ENCODE results near the gene RSU1. TPM values are rescaled to one million over a fixed set of nuclear protein-coding genes. Genes with fewer than 3 reads are reported as not detected.
A peak's percentile ranks its signal among the peaks of the same experiment; 100 is the strongest.

Gene RSU1
- total RNA-seq, 1 donor from 2014 or later, result 33.0 TPM

DNA sequence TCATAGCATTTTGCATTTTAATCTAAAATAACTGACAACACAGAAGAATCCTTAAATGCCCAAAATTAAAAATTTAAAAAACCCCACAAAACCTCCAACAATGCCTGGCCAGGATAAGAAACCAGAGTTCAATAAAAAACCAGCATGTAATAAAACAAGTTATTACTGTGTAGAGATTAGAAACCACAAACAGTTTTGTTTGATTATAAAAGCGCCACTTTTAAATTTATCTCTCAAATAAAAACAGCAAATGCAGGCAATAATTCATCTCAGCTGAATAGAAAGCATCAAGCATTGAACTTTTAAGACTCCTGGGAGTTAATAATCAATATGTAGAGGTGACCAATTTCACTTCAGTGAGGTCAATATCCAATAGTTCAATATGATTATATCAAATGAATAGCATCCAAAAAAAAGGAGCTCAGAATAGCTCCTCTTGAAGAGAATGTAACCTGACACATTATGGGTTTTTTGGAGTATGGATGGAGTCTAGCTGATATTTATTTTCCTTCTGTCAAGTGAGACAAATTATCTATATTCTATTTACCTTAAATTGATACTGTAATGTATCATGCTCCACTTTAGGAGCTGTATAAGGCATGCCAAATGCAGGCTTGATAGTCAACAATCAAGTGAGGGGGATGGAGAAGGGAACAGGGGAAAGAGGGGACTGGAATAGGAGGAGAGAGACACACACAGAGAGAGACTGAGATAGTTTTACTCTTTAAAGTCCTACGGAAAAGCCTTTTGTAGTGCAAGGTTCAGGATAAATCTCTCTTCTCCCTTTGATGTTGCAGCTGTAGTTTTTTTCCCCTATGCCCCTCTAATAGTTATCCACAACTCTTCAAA, 130.9 kb downstream of the RSU1 start:
- FAIRE-seq, result no peak
- no peak for DNase-seq (ENCODE audit: low spot score in 2 of 2)

- DNase-seq (ENCODE audit: low spot score in 2 of 2) (no peak), FAIRE-seq (no peak)
Observed at GRCh38 chr10:16685551-16685950, 131.7 kb downstream of the RSU1 start.

- DNase-seq (ENCODE audit: low spot score in 2 of 2) (no peak), FAIRE-seq (no peak)
Observed at GRCh38 chr10:16681521-16681920, 135.7 kb downstream of the RSU1 start.

DNA sequence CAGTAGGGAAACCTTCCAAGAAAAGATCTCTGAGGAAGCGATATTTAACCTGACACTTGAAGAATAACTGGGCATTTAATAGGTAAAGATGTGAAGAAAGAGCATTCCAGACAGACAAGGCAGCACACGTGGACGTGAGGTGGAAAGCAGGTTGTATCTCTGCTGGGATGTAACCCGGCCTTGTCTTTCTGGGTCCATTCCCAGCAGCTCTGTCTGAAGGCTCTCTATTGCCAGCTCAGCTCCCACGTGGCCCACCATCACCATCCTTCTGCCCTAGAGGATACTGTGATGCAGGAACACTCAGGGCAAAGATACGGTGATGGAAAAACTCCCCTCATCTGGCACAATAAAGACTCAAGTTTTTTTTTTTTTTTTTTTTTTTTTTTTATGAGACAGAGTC, 137.7 kb downstream of the RSU1 start:
- no peak for FAIRE-seq
- no peak for DNase-seq (ENCODE audit: low spot score in 2 of 2)

DNA sequence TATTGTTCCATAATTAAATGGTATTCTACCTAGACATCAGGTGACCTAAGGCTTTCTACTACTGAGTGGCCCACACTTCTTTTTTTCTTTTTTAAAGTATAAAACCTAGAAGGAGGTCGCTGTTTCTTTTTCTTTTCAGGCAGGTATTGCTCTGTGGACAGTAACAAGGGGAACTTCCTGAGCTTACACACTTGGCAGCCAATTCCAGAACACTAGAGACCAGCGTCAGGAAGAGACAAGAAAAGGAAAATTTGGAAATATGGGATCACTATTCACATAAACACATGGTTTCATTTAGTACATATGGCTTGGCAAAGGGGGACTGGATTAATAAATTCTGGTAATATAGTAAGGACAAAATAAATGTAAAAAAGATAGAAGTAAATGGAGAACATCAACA, 141.9 kb downstream of the RSU1 start:
- DNase-seq (ENCODE audit: low spot score in 2 of 2) (no peak), FAIRE-seq (no peak)

GRCh38 chr10:16674147-16674703, 143.0 kb downstream of the RSU1 start:
- FAIRE-seq, result no peak

DNA sequence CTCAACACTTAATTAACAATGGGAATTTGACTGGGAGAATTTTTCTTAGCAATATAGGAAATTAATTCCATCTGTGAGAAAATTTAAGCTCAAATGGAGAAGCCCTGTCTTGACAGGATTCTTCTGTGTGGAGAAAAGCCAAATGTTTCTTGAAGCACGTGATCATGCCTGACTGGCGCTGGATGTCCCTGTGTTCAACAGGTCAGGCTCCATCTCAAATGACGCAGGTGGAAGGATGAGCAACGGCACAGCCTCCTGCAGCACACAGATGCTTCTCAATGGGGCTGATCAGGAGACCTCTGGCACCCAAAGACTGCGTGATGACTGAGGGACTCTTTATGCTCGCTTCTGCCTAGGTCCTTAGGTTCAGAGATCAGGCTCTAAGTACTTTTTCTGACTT, 143.8 kb downstream of the RSU1 start:
- FAIRE-seq, result no peak
- no peak for DNase-seq (ENCODE audit: low spot score in 2 of 2)

More at GRCh38 chr10:16674147-16674703, 143.0 kb downstream of the RSU1 start:
- DNase-seq (ENCODE audit: low spot score in 2 of 2), result no peak

- no peak for DNase-seq (ENCODE audit: low spot score in 2 of 2)
- no peak for FAIRE-seq
Observed at GRCh38 chr10:16663444-16663843, 153.8 kb downstream of the RSU1 start.

- FAIRE-seq (no peak), DNase-seq (ENCODE audit: low spot score in 2 of 2) (no peak)
Observed at GRCh38 chr10:16662923-16663322, 154.3 kb downstream of the RSU1 start.

DNA sequence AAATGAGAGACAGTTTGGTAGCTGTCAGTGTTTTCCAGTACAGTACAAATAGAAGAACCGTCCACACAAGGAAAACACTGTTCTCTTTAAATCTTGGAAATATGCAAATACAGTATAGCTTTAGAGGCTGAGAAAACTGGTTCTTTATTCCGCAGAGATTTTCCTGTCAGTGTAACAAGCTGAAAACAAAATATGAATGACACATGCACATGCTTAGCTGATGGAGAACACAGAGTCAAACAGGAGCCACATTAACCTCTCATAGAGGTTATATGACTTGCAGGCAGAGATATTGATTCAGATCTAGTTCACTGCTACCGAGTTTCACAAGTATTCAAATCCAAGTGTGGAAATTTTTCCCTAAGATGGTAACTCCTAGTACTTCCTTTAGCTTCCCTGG, 160.3 kb downstream of the RSU1 start:
- FAIRE-seq, result no peak
- no peak for DNase-seq (ENCODE audit: low spot score in 2 of 2)

DNA sequence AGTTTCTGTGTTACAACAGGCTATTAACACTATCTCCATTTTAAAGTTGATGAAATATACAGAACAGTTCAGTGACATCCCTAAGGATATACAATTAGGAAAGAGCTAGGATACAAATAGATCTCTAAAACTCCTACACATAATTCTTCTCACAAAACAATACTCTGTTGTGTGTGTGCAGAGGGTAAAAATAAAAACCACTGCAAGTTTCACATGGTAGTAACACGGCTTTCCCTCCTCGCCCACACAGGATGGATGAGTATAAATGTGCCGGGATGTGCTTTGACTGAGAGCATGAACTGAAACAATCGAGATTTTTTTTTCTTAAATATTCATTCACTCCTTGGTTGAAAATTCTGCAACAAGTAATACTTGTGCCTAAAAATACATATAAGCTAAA, 164.0 kb downstream of the RSU1 start:
- DNase-seq (ENCODE audit: low spot score in 2 of 2) (peak in 1 of 2 donors; percentile 3), FAIRE-seq (no peak)

- DNase-seq (ENCODE audit: low spot score in 2 of 2) (no peak), FAIRE-seq (no peak)
Observed at GRCh38 chr10:16652154-16652553, 165.1 kb downstream of the RSU1 start.

GRCh38 chr10:16649757-16650156, 167.5 kb downstream of the RSU1 start:
- FAIRE-seq (no peak), DNase-seq (ENCODE audit: low spot score in 2 of 2) (no peak)

- DNase-seq (ENCODE audit: low spot score in 2 of 2), result no peak
- FAIRE-seq, result no peak
Observed at GRCh38 chr10:16648366-16648765, 168.9 kb downstream of the RSU1 start.

DNA sequence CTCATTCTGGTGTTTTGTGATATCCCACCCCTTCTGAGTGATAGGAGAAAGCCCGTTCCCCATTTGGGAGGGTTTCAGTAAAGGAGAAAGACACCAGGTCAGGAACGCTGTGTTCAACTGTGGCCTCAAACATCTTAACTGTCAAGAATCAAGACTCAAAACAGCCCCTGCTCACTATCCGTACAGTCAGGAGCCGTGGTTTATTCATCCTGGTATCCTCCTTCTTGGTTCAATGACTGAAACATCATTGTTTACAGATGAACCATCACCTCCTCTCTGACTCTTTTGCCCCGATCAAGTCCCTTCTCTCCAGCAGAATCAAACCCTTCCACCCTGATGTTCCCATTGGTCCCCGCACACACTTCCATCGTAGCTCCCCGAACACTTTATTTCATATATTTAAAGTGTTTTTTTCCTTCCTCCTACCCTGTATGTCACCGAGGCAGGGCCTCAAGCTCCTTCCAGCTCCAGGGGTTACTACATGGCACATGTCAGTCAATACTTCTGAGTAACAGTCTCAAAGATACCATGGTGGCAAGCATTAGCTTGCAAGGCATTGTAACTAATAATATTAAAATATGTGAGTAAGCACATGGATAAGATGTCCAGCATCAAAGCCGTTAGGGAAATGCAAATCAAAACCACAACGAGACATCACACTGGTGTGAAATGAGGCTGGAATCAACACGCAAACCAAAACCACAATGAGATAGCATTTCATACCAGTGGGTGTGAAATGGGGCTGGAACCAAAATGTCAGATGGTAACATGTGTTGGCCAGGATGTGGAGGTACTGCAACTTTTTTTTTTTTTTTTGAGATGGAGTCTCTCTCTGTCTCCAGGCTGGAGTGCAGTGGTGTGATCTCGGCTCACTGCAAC, 170.8 kb downstream of the RSU1 start:
- no peak for FAIRE-seq

GRCh38 chr10:16644146-16644545, 173.1 kb downstream of the RSU1 start:
- DNase-seq (ENCODE audit: low spot score in 2 of 2) (no peak), FAIRE-seq (no peak)

More for the DNA sequence above, 170.8 kb downstream of the RSU1 start:
- no peak for DNase-seq (ENCODE audit: low spot score in 2 of 2)

DNA sequence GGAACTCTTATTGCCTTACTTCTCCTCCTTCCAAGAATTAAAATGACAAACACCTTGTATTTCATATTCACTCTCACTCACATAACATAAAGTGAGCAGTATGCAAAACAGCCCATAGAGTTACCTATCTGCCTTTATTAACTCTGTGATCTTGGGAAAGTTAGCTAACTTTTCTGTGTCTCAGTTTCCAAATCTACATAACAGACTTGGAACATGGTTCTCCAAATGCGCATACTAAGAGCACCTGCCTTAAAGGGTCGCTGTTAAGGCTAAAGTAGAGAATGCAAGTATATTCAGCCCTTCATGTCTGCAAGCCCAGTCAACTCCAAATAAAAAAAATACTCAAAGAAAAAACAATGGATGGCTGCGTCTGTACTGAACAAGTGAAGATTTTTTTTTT, 173.7 kb downstream of the RSU1 start:
- FAIRE-seq (no peak), DNase-seq (ENCODE audit: low spot score in 2 of 2) (no peak)

GRCh38 chr10:16640153-16640552, 177.1 kb downstream of the RSU1 start:
- DNase-seq (ENCODE audit: low spot score in 2 of 2) (no peak), FAIRE-seq (no peak)

DNA sequence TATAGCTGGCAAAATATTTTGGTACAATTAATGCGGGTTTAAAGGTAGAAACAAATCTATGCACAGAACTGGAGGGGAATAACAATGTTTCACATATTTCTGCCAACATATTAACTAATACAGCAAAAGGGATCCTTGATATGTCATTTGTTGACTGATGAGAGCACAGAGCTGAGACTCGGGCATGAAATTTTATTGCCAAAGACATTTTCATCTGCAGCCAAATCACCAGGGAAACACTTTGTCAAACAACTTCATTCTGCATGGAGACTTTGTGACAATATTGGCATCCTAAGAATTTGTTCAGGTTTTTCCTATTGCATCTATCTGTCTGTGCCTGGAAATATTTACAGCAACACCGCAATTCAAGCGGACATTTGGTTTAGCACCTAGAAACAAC, 177.8 kb downstream of the RSU1 start:
- FAIRE-seq (no peak), DNase-seq (ENCODE audit: low spot score in 2 of 2) (no peak)

DNA sequence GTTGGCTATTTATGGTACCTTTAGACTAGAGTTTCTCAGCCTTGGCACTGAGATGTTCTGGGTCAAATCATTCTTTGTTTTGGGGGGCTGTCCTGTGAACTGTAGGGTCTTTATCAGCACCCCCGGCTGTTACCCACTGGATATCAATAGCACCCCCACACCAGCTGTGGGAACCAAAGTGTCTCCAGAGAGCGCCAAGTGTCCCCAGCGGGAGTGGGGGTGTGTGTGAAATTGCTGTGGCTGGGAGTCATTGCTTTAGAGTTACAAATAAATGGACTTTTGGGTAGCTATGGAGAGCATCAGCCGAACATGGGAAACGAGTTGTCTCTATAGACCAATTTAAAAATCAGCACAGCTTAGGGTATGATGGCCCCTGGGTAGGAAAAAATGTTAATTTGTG, 184.2 kb downstream of the RSU1 start:
- no peak for FAIRE-seq
- no peak for DNase-seq (ENCODE audit: low spot score in 2 of 2)

DNA sequence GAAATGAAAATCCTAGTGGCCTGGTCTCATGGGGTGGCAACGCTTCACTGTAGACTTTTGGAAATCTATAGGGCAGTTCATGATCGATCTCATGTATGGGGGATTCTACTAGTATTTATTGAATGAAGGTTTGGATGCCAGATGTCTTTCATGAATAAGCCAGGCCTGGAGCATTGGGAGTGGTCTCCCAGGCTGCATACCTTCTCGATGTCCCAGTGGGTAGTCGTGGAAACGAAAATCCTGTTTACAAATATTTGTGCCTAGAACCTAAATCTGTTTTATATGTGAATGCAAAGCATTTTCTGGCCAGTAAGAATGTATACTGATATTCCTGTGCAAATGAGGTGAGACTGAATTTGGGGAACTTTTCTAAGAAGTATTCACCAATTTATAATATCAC, 190.5 kb downstream of the RSU1 start:
- DNase-seq (ENCODE audit: low spot score in 2 of 2) (no peak), FAIRE-seq (no peak)
